ENCODE measurements around the gene KDM6A.
"Not testable (repeated sequence)": the region's sequence is repeated elsewhere in the genome, so short reads cannot be mapped to it uniquely, and the experiment has no call there.

The KDM6A gene

GRCh38 chrX:45022150-45022549 lies 149.2 kb downstream of the KDM6A start:
- Mint-ChIP-seq H3K4me1 (peaks cover 31% of the 10 kb centered on the region), H3K4me3 (no peak overlapping the region), H3K36me3 (peaks cover 17% of the 10 kb centered on the region), H3K9me3 (no peaks in the 10 kb centered on the region), H3K27ac (no peak overlapping the region), H3K27me3 (no peaks in the 10 kb centered on the region)
- no peak for ATAC-seq

- Mint-ChIP-seq H3K4me3 (no peak overlapping the region), H3K27ac (no peak overlapping the region), H3K36me3 (peaks cover 11% of the 10 kb centered on the region), H3K27me3 (no peaks in the 10 kb centered on the region), H3K4me1 (peaks cover 21% of the 10 kb centered on the region), H3K9me3 (no peaks in the 10 kb centered on the region)
- no peak for ATAC-seq
These were observed 151.5 kb downstream of the KDM6A start for GRCh38 chrX:45024501-45024900.

- peaks cover 11% of the 10 kb centered on the region for H3K36me3 Mint-ChIP-seq
- no peak overlapping the region for H3K27ac Mint-ChIP-seq
- no peak for ATAC-seq
- H3K9me3 Mint-ChIP-seq, result no peaks in the 10 kb centered on the region
- H3K4me3 Mint-ChIP-seq, result no peak overlapping the region
- H3K4me1 Mint-ChIP-seq, result peaks cover 26% of the 10 kb centered on the region
- no peaks in the 10 kb centered on the region for H3K27me3 Mint-ChIP-seq
These were observed 153.0 kb downstream of the KDM6A start for GRCh38 chrX:45026036-45026435.

DNA sequence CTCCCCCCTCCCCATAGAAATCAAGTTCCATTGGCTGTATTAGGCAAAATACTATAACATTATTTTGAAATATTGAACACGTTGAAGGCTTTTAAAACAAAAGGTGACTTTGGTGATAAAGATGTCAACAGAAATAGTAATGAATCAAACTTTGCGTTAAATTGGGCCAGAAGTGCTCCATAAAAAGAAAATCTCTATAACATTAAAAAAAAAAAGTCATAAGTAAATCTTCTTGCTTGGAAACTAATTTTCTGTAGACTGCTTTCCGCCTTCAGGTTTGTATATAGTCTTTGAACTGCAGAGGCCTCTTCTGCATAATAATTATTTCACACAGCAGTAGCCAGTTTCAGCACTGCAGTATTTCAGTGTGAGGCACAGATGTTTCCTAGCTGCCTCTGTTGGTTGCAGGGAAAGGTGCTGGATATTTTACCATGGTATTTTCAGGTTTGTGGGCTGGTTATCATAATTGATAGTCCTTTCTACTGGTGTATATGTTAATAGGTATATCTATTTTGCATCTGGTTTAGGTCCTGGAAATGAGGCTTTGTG lies 158.9 kb downstream of the KDM6A start:
- Mint-ChIP-seq H3K4me3 (no peak overlapping the region), H3K27me3 (no peaks in the 10 kb centered on the region), H3K36me3 (no peaks in the 10 kb centered on the region), H3K4me1 (peaks cover 14% of the 10 kb centered on the region), H3K27ac (no peak overlapping the region), H3K9me3 (no peaks in the 10 kb centered on the region)
- ATAC-seq, result no peak

DNA sequence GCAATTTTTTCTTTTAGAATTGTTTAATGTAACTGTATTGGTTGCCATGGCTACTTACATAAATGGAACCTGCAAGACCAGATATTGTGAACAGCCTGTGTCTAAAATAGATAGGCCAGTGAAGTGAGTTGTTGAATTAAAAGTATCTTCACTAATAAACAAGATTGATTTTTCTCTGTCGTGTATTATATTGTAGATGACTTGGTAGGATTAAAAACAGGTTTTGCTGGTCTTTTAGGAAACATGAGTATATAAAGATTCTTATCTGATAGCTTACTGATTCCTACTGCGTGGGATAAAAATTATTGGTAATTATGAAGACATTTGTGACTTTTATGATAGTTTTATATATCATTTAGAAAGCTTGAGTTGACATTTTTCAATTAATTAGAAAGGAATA lies 162.1 kb downstream of the KDM6A start:
- Mint-ChIP-seq H3K9me3 (no peaks in the 10 kb centered on the region), H3K36me3 (no peaks in the 10 kb centered on the region), H3K27me3 (no peaks in the 10 kb centered on the region), H3K27ac (no peak overlapping the region), H3K4me1 (no peaks in the 10 kb centered on the region), H3K4me3 (no peak overlapping the region)
- ATAC-seq, result no peak

- Mint-ChIP-seq H3K4me1 (no peaks in the 10 kb centered on the region), H3K4me3 (no peak overlapping the region), H3K36me3 (no peaks in the 10 kb centered on the region), H3K9me3 (no peaks in the 10 kb centered on the region), H3K27me3 (no peaks in the 10 kb centered on the region), H3K27ac (no peak overlapping the region)
- ATAC-seq, result no peak
These were observed 163.2 kb downstream of the KDM6A start for GRCh38 chrX:45036161-45036560.

DNA sequence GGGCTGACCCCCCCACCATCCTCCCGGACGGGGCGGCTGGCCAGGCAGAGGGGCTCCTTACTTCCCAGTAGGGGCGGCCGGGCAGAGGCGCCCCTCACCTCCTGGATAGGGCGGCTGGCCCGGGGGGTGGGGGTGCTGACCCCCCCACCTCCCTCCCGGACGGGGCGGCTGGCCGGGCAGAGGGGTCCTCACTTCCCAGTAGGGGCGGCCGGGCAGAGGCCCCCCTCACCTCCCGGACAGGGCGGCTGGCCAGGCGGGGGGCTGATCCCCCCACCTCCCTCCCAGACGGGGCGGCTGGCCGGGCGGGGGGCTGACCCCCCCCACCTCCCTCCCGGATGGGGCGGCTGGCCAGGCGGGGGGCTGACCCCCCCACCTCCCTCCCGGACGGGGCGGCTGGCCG lies 167.1 kb downstream of the KDM6A start:
- H3K4me3 Mint-ChIP-seq, H3K9me3 Mint-ChIP-seq, ATAC-seq, H3K4me1 Mint-ChIP-seq, H3K27ac Mint-ChIP-seq, H3K27me3 Mint-ChIP-seq, H3K36me3 Mint-ChIP-seq: not testable (repeated sequence)

DNA sequence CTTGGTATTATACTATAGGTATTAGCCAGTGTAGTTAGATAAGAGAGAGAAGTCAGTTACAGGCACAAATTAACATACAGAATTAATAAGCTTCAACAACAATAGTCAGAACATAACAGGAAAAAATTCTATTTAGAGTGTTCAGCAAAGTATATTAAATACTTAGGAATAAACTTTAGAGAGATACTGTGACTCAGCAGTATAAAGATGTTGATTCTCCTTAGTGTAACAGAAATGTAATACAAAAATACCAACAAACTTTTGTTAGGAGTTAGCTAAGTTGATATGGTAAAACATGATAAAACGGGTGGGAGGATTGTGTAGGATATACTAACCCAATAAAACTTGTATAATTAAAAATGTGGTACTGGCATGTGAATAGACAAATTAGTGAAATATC lies 173.4 kb downstream of the KDM6A start:
- no peaks in the 10 kb centered on the region for H3K27me3 Mint-ChIP-seq
- no peak overlapping the region for H3K4me3 Mint-ChIP-seq
- H3K27ac Mint-ChIP-seq, result no peak overlapping the region
- H3K9me3 Mint-ChIP-seq, result no peaks in the 10 kb centered on the region
- no peak for ATAC-seq
- no peaks in the 10 kb centered on the region for H3K4me1 Mint-ChIP-seq
- peaks cover 17% of the 10 kb centered on the region for H3K36me3 Mint-ChIP-seq

GRCh38 chrX:45050558-45050957 lies 177.6 kb downstream of the KDM6A start:
- Mint-ChIP-seq H3K36me3 (peaks cover 17% of the 10 kb centered on the region), H3K9me3 (no peaks in the 10 kb centered on the region), H3K4me1 (no peaks in the 10 kb centered on the region), H3K27me3 (no peaks in the 10 kb centered on the region), H3K4me3 (no peak overlapping the region), H3K27ac (no peak overlapping the region)
- ATAC-seq, result no peak

DNA sequence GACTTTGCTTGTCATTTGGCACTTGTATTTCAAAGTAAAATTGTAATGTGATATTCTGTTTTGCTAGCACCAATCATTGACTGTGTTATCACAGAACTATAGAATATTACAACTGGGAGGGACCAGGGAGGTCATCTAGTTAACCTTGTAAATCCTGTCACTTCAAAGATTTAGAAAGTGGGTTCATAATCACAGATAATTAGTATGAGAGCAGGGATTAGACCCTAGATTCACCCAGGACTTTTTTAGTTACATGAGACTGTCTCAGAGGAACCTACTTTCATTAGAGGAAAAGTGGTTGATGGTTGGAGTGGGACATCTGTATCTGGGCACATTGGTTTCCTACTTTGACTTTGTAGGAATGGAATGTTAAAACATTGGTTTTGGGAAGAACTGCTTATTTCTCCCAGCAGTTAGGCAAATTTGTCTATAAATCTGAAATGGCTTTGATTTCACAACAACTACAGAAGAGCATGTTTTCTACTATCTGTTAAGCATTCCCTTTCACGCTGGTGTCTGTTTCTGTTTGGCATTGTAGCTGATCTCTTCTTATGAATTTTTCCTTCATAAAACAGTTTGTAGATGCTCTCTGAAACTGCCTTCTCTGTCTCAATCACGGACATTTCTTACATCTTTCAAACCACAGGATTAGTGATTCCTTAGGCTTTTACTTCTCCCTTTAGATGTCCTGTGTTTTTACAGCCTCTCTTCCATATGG lies 183.6 kb downstream of the KDM6A start:
- Mint-ChIP-seq H3K27me3 (no peaks in the 10 kb centered on the region), H3K36me3 (peaks cover 8% of the 10 kb centered on the region), H3K4me3 (no peak overlapping the region), H3K4me1 (peaks cover 6% of the 10 kb centered on the region), H3K9me3 (no peaks in the 10 kb centered on the region), H3K27ac (peak overlapping the region; percentile 26)
- no peak for ATAC-seq

GRCh38 chrX:45059906-45060305 lies 186.9 kb downstream of the KDM6A start:
- H3K27me3 Mint-ChIP-seq, ATAC-seq, H3K9me3 Mint-ChIP-seq, H3K4me3 Mint-ChIP-seq, H3K27ac Mint-ChIP-seq, H3K4me1 Mint-ChIP-seq: not testable (repeated sequence)
- H3K36me3 Mint-ChIP-seq, result peaks cover 23% of the 10 kb centered on the region

- H3K4me1 Mint-ChIP-seq, result peaks cover 7% of the 10 kb centered on the region
- no peak overlapping the region for H3K4me3 Mint-ChIP-seq
- no peak for ATAC-seq
- no peaks in the 10 kb centered on the region for H3K27me3 Mint-ChIP-seq
- peaks cover 34% of the 10 kb centered on the region for H3K36me3 Mint-ChIP-seq
- H3K27ac Mint-ChIP-seq, result peak overlapping the region; percentile 51
- H3K9me3 Mint-ChIP-seq, result no peaks in the 10 kb centered on the region
These were observed 190.5 kb downstream of the KDM6A start for GRCh38 chrX:45063319-45064095.

GRCh38 chrX:45068569-45068968 lies 195.6 kb downstream of the KDM6A start:
- no peak overlapping the region for H3K4me3 Mint-ChIP-seq
- H3K4me1 Mint-ChIP-seq, result peaks cover 27% of the 10 kb centered on the region
- peaks cover 2% of the 10 kb centered on the region for H3K9me3 Mint-ChIP-seq
- peak overlapping the region; percentile 53 for H3K27ac Mint-ChIP-seq
- H3K36me3 Mint-ChIP-seq, result peaks cover 43% of the 10 kb centered on the region
- ATAC-seq, result no peak
- no peaks in the 10 kb centered on the region for H3K27me3 Mint-ChIP-seq

- no peak for ATAC-seq
- Mint-ChIP-seq H3K4me3 (no peak overlapping the region), H3K9me3 (peaks cover 2% of the 10 kb centered on the region)
These were observed 197.4 kb downstream of the KDM6A start for GRCh38 chrX:45070116-45071007.

DNA sequence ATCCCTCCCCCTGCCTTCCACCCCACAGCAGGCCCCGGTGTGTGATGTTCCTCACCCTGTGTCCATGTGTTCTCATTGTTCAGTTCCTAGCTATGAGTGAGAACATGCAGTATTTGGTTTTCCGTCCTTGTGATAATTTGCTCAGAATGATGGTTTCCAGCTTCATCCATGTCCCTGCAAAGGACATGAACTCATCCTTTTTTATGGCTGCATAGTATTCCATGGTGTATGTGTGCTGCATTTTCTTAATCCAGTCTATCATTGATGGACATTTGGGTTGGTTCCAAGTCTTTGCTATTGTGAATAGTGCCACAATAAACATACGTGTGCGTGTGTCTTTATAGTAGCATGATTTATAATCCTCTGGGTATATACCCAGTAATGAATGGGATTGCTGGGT lies 200.0 kb downstream of the KDM6A start:
- not testable (repeated sequence) for ATAC-seq, H3K9me3 Mint-ChIP-seq, H3K27me3 Mint-ChIP-seq, H3K27ac Mint-ChIP-seq, H3K4me3 Mint-ChIP-seq
- peaks cover 40% of the 10 kb centered on the region for H3K4me1 Mint-ChIP-seq
- H3K36me3 Mint-ChIP-seq, result peaks cover 22% of the 10 kb centered on the region

More at GRCh38 chrX:45070116-45071007, 197.4 kb downstream of the KDM6A start:
- Mint-ChIP-seq H3K4me1 (peaks cover 33% of the 10 kb centered on the region), H3K36me3 (peaks cover 27% of the 10 kb centered on the region), H3K27ac (no peak overlapping the region), H3K27me3 (no peaks in the 10 kb centered on the region)

All from stimulated activated memory B cell treated with anti-CD40 and anti-IgM and Interleukin-4, amounts not matched to agents 10 μg/mL and 1 μg/mL and 100 μg/mL, for 72 hours (primary cell).